Thoracic aorta (tissue), 2 donors: Measurements from ENCODE around the gene NKAIN2. TPM values are rescaled to one million over a fixed set of nuclear protein-coding genes. Genes with fewer than 3 reads are reported as not detected.

ENCODE experiments used
- ATAC-seq: fragments of 150-250 bp; one replicate; pipeline ENCODE4 v1.8.0; 2017; ENCODE audit warnings: low read depth; ENCODE audit not compliant: insufficient number of reproducible peaks, low FRiP score
- DNase-seq: peaks from one replicate; pipeline ENCODE4 v3.0.0-alpha.2; 2020; ENCODE audit warnings: low spot score
- H3K27ac ChIP-seq, 2 donors: fragments of 200-600 bp; sonication (generic); 1 replicate in 1 of 2; 2 replicates in 1 of 2; pipeline ENCODE4 v1.5.1; 2016; ENCODE audit warnings: mild to moderate bottlenecking in 2 of 2, moderate library complexity in 2 of 2
- H3K27me3 ChIP-seq: fragments of 200-600 bp; sonication (generic); replicated peaks from 2 replicates; pipeline ENCODE4 v1.6.0; 2016; ENCODE audit warnings: mild to moderate bottlenecking; ENCODE audit not compliant: insufficient read depth
- H3K36me3 ChIP-seq: fragments of 200-600 bp; sonication (generic); one replicate; pipeline ENCODE4 v1.5.1; 2016
- H3K4me1 ChIP-seq, 2 donors: fragments of 200-600 bp; sonication (generic); 1 replicate in 1 of 2; 2 replicates in 1 of 2; pipeline versions ENCODE4 v1.5.1 to v1.6.0; 2016; ENCODE audit warnings: low read depth in 2 of 2, mild to moderate bottlenecking in 1 of 2; ENCODE audit not compliant: control insufficient read depth in 1 of 2
- H3K4me3 ChIP-seq: fragments of 200-600 bp; sonication (generic); 2 replicates; pipeline ENCODE4 v1.5.1; 2016; ENCODE audit warnings: mild to moderate bottlenecking
- H3K9me3 ChIP-seq: fragments of 200-600 bp; sonication (generic); 2 replicates; pipeline ENCODE4 v1.5.1; 2016
- total RNA-seq, 2 donors: library from RNA; depleted of rRNA; stranded (reverse); fragments of >200 nt; gene quantifications; one replicate each; pipeline versions ENCODE4 v1.1.0 to v1.2.3, GENCODE V29; 2016
- TF ChIP-seq, protein P1 (sequence below): fragments of 200-600 bp; sonication (generic); IDR thresholded peaks from one replicate; pipeline ENCODE4 v1.5.1; 2019; ENCODE audit warnings: antibody characterized with exemption

Gene NKAIN2
- total RNA-seq, 2 donors from 2014 or later: 0.28 TPM; not detected in 1

DNA sequence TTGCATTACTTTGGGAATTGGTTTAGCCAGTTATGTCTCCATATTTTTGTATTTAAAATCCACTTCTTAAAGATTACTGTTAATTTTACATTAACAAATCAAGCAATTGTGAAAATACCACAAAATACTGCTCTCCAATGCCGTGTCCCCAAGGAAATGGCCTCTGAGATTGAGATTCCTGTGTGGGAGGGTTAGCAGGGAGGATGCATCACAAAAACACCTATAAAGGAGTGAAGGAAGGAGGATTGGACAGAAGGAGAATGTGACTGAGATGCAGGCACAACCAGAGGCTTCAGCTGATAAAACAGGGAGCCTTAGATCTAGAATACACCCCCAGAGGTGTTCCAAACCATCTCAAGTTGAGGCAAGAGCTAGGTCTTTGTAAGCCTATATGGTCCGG is 34.2 kb upstream of the NKAIN2 start:
- Histone ChIP-seq H3K4me3 (no peak overlapping the region), H3K9me3 (no peaks in the 10 kb centered on the region), H3K27ac (no peak overlapping the region), H3K27me3 (no peaks in the 10 kb centered on the region), H3K4me1 (peaks cover 5 to 15% of the 10 kb centered on the region in 2 donors), H3K36me3 (no peaks in the 10 kb centered on the region)
- DNase-seq: no peak
- ATAC-seq: no peak
- TF ChIP-seq, protein P1, sequence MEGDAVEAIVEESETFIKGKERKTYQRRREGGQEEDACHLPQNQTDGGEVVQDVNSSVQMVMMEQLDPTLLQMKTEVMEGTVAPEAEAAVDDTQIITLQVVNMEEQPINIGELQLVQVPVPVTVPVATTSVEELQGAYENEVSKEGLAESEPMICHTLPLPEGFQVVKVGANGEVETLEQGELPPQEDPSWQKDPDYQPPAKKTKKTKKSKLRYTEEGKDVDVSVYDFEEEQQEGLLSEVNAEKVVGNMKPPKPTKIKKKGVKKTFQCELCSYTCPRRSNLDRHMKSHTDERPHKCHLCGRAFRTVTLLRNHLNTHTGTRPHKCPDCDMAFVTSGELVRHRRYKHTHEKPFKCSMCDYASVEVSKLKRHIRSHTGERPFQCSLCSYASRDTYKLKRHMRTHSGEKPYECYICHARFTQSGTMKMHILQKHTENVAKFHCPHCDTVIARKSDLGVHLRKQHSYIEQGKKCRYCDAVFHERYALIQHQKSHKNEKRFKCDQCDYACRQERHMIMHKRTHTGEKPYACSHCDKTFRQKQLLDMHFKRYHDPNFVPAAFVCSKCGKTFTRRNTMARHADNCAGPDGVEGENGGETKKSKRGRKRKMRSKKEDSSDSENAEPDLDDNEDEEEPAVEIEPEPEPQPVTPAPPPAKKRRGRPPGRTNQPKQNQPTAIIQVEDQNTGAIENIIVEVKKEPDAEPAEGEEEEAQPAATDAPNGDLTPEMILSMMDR: no peak

GRCh38 chr6:123770247-123770949 is 33.3 kb upstream of the NKAIN2 start:
- no peaks in the 10 kb centered on the region for H3K36me3 ChIP-seq
- no peak for DNase-seq
- H3K4me3 ChIP-seq: no peak overlapping the region
- H3K27me3 ChIP-seq: no peaks in the 10 kb centered on the region
- no peaks in the 10 kb centered on the region for H3K9me3 ChIP-seq
- no peak for ATAC-seq
- TF ChIP-seq, protein P1: no peak
- peaks cover 5 to 15% of the 10 kb centered on the region in 2 donors for H3K4me1 ChIP-seq
- no peak overlapping the region for H3K27ac ChIP-seq

GRCh38 chr6:123771126-123771525 is 32.5 kb upstream of the NKAIN2 start:
- ATAC-seq (no peak), DNase-seq (no peak)
- Histone ChIP-seq H3K9me3 (no peaks in the 10 kb centered on the region), H3K27me3 (no peaks in the 10 kb centered on the region), H3K36me3 (no peaks in the 10 kb centered on the region), H3K27ac (no peak overlapping the region), H3K4me3 (no peak overlapping the region), H3K4me1 (peaks cover 5 to 15% of the 10 kb centered on the region in 2 donors)
- TF ChIP-seq, protein P1: no peak

DNA sequence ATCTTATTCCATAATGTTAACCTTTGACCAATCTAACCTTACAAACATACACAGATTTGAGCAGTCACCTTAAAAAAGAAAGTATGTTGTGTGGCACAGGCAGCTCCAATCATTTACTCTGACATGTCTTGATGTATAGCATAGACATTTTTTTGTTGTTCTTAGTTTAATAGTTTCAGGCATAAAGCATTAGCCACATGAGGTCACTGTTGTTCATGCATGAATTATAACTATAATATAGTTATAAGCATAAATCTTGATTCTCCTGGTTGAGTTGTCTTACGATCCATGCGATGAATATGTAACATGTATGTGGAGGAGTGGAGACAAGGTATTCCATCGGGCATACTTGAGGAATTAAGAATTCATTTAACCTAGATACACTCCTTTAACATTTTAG is 26.1 kb upstream of the NKAIN2 start:
- Histone ChIP-seq H3K36me3 (no peaks in the 10 kb centered on the region), H3K27me3 (no peaks in the 10 kb centered on the region), H3K27ac (no peak overlapping the region), H3K4me1 (no peaks in the 10 kb centered on the region), H3K9me3 (no peaks in the 10 kb centered on the region), H3K4me3 (no peak overlapping the region)
- ATAC-seq: no peak
- no peak for DNase-seq
- TF ChIP-seq, protein P1: no peak

GRCh38 chr6:123780021-123780420 is 23.6 kb upstream of the NKAIN2 start:
- TF ChIP-seq, protein P1: no peak
- no peaks in the 10 kb centered on the region for H3K36me3 ChIP-seq
- no peak for ATAC-seq
- no peaks in the 10 kb centered on the region for H3K27me3 ChIP-seq
- H3K9me3 ChIP-seq: no peaks in the 10 kb centered on the region
- DNase-seq: no peak
- H3K27ac ChIP-seq: no peak overlapping the region
- no peaks in the 10 kb centered on the region for H3K4me1 ChIP-seq
- no peak overlapping the region for H3K4me3 ChIP-seq
